Psoas muscle (tissue), 8 donors: ENCODE data around the gene BTBD9. TPM values are rescaled to one million over a fixed set of nuclear protein-coding genes. Genes with fewer than 3 reads are reported as not detected.

Source experiments
- ATAC-seq, 4 donors: fragments of 200-7000 bp; cut with Tn5 transposase; one replicate each; pipeline ENCODE4 v1.9.1; 2020; ENCODE audit warnings: moderate library complexity in 3 of 4, mild to moderate bottlenecking in 2 of 4
- DNase-seq, 2 donors: peaks; one replicate each; pipeline ENCODE4 v3.0.0-alpha.2; 2020
- H3K27ac ChIP-seq: fragments of 200-600 bp; one replicate; pipeline ENCODE4 v1.8.0; 2022
- H3K27me3 ChIP-seq, 3 donors: fragments of 200-600 bp in 1 of 3; one replicate each; pipeline versions ENCODE4 v1.6.1 to v1.8.0; 2013 to 2022; ENCODE audit warnings: low read length in 2 of 3, mild to moderate bottlenecking in 2 of 3, moderate library complexity in 1 of 3; ENCODE audit not compliant: insufficient read depth in 3 of 3
- H3K36me3 ChIP-seq, 2 donors: fragments of 200-600 bp in 1 of 2; one replicate each; pipeline versions ENCODE4 v1.6.1 to v1.8.0; 2013 to 2022; ENCODE audit warnings: low read depth in 1 of 2, mild to moderate bottlenecking in 1 of 2, moderate library complexity in 1 of 2; ENCODE audit not compliant: insufficient read depth in 1 of 2
- H3K4me1 ChIP-seq: fragments of 200-600 bp; one replicate; pipeline ENCODE4 v1.8.0; 2022
- H3K4me3 ChIP-seq: fragments of 200-600 bp; one replicate; pipeline ENCODE4 v1.8.0; 2022; ENCODE audit warnings: mild to moderate bottlenecking
- H3K9me3 ChIP-seq: fragments of 200-600 bp; one replicate; pipeline ENCODE4 v1.8.0; 2022
- WGBS, 3 donors: extraction: QIAGEN DNeasy Blood & Tissue Kit; methylation state at CpG; one replicate each; pipeline versions ENCODE4 v1.1.6 to v1.1.7; 2013; 5-methylcytosine and 5-hydroxymethylcytosine counted together
- intact Hi-C, 2 donors: fragments of 100-400 bp; cut with DNase I; formaldehyde crosslinking; loops; one replicate each; pipeline versions ENCODE4 v1.11.0 to v1.14.2; 2022
- polyA plus RNA-seq, 3 donors: library from polyadenylated mRNA; stranded (reverse); fragments of 200-250 nt; gene quantifications; one replicate each; pipeline ENCODE4 v1.2.3, GENCODE V29; 2013
- total RNA-seq, 4 donors: library from RNA; stranded (reverse); fragmentation: NEBNext Ultra II Directional in 2 of 4; extraction: Animal tissue kit (Norgen Biotek cat#: 25700) in 2 of 4; gene quantifications; one replicate each; pipeline versions ENCODE4 v1.2.1 to v1.2.4, GENCODE V29; 2021 to 2023
- TF ChIP-seq, protein P1 (sequence below): fragments of 200-600 bp; IDR thresholded peaks from one replicate; pipeline ENCODE4 v1.8.0; 2022; ENCODE audit warnings: antibody characterized with exemption
- donor health status: healthy with polysubstance abuse.
- donor health status: DM: no; HTN: no; CAD: no; lungs with moderate emphysema.
- donor health status: Bipolar disorder and iron deficiency.
- donor health status: healthy.
- donor health status: DM: yes; HTN: yes; CAD: no.
- donor health status: DM: no; HTN: no; CAD: no.
- donor health status: DM: no; HTN: no; CAD: no.
- donor health status: DM: yes; HTN: yes; CAD: no.

The BTBD9 gene
- total and polyA plus RNA-seq, 7 donors = 2.3 to 10.9 (median 8.4) TPM

DNA sequence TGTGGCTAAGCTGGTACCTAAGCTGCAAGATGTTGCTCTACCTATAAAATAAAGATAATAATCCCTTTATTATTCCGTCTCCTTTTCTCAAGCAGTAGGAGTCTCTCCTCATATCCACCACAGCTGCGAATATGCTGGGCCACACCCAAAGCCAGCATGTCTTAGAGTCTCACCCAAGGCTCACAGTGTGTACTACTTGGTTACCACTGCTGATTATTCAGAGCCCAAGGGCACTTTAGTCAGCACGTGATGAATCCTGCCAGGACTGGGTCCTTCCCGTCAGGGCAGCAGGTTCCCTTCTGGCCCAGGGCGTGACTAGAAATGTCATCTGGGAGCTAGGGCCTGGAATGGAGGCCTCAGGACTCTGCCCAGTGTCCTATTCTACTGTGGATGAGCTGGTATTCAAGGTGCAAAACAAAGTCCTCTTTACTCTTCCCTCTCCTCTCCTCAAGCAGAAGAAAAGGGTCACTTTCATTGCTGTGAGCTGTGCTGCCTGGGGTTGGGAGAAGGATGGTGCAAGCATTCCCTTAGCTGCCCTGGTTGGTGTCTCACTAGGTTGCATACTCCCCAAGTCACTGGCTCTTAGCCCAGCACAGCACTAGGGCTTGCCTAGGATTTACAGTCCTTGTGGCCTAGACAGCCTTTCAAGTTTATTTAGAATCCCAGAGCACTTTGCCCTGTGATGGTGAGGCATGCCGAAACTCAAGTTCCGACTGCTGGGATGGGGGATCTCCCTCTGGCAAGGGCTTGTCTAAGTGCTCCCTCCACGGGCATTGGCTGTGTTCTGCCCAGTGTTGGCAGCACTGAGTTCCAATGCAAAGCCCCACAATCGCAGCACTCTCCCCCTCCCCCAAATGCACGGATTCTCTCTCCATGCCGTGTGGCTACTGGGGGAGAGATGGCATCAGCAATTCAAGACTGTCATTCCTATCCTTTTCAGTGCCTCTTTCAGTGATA lies 320.2 kb downstream of the BTBD9 start:
- Histone ChIP-seq H3K4me1 (no peaks in the 10 kb centered on the region), H3K9me3 (no peaks in the 10 kb centered on the region), H3K27me3 (no peaks in the 10 kb centered on the region), H3K4me3 (no peak overlapping the region), H3K27ac (no peak overlapping the region), H3K36me3 (no peaks in the 10 kb centered on the region)
- 78 to 92% (median 83%) methylated on average over 11 of the region's 11 CpGs for WGBS, 3 donors
- TF ChIP-seq, protein P1, sequence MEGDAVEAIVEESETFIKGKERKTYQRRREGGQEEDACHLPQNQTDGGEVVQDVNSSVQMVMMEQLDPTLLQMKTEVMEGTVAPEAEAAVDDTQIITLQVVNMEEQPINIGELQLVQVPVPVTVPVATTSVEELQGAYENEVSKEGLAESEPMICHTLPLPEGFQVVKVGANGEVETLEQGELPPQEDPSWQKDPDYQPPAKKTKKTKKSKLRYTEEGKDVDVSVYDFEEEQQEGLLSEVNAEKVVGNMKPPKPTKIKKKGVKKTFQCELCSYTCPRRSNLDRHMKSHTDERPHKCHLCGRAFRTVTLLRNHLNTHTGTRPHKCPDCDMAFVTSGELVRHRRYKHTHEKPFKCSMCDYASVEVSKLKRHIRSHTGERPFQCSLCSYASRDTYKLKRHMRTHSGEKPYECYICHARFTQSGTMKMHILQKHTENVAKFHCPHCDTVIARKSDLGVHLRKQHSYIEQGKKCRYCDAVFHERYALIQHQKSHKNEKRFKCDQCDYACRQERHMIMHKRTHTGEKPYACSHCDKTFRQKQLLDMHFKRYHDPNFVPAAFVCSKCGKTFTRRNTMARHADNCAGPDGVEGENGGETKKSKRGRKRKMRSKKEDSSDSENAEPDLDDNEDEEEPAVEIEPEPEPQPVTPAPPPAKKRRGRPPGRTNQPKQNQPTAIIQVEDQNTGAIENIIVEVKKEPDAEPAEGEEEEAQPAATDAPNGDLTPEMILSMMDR = no peak
- intact Hi-C loops = no loop called here
- DNase-seq (no peak), ATAC-seq (peak in 1 of 4 donors; percentile 51)

DNA sequence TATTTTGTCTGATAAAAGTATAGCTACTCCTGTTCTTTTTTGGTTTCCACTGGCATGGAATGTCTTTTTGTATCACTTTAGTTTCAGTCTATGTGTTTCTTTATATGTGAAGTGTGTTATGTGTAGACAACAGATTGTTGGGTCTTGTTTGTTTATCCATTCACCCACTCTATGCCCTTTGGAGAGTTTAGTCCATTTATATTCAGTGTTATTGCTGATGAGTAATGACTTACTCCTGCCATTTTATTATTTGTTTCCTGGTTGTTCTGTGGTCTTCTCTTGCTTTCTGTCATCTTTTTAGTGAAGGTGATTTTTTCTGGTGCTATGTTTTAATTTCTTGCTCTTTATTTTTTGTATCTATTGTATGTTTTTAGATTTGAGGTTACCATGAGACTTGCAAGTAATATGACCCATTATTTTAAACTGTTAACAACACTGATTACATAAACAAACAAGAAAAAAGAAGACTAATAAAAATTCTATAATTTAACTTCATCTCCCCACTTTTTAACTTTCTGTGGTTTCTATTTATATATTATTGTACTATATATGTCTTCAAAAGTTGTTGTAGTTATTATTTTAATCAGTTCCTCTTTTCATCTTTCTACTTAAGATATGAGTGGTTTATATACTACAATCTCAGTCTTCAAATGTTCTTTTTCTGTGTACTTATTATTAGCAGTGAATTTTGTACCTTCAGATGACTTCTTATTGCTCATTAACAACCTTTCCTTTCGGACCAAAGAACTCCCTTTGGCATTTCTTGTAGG lies 323.4 kb downstream of the BTBD9 start:
- Histone ChIP-seq H3K27ac (no peak overlapping the region), H3K4me3 (no peak overlapping the region), H3K36me3 (no peaks in the 10 kb centered on the region), H3K9me3 (no peaks in the 10 kb centered on the region), H3K27me3 (no peaks in the 10 kb centered on the region), H3K4me1 (no peaks in the 10 kb centered on the region)
- 83 to 95% (median 91%) methylated on average over 1 of the region's 1 CpG for WGBS, 3 donors
- TF ChIP-seq, protein P1 = no peak
- no peak for ATAC-seq
- intact Hi-C loops = no loop called here
- no peak for DNase-seq

DNA sequence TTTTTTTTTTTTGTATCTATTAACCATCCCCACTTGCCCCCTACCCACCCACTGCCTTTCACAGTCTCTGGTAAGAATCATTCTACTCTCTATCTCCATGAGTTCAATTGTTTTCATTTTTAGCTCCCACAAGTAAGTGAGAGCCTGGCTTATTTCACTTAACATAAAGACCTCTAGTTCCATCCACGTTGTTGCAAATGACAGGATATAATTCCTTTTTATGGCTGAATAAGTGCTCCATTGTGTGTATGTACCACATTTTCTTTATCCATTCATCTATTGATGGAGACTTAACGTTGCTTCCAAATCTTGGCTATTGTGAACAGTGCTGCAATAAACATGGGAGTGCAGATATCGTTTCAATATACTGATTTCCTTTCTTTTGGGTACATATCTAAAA lies 328.5 kb downstream of the BTBD9 start:
- no peak overlapping the region for H3K4me3 ChIP-seq
- DNase-seq (no peak), ATAC-seq (no peak)
- no peaks in the 10 kb centered on the region for H3K27me3 ChIP-seq
- 73 to 79% (median 76%) methylated on average over 3 of the region's 3 CpGs for WGBS, 3 donors
- H3K9me3 ChIP-seq = no peaks in the 10 kb centered on the region
- H3K27ac ChIP-seq = no peak overlapping the region
- H3K4me1 ChIP-seq = peaks cover 20% of the 10 kb centered on the region
- intact Hi-C loops = no loop called here
- H3K36me3 ChIP-seq = no peaks in the 10 kb centered on the region
- TF ChIP-seq, protein P1 = no peak

DNA sequence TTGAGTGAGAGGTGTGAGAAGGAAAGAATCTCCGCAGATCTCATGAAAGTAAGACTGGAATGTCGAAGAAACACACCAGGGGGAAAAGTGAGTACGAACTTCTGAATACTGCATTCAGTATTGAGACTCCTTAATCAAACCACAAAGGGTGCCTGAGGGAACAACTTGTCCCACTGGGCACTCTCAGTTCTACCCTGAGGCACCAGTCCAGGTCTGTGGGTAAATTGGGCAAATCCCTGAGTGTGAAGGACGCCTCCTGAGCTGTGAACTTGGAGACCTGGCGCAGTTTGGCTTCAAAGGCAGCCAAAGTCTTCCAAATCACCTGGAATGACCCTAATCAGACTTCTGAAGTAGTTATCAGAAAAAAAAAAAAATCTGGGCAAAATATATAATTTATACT lies 329.7 kb downstream of the BTBD9 start:
- 41 to 67% (median 50%) methylated on average over 5 of the region's 5 CpGs for WGBS, 3 donors

More for the DNA sequence above, 329.7 kb downstream of the BTBD9 start:
- ATAC-seq (peak in 3 of 4 donors; percentile 57 to 89 (median 88)), DNase-seq (no peak)
- TF ChIP-seq, protein P1 = no peak
- peaks cover 21% of the 10 kb centered on the region for H3K4me1 ChIP-seq
- no peak overlapping the region for H3K4me3 ChIP-seq
- no peaks in the 10 kb centered on the region for H3K27me3 ChIP-seq
- no peak overlapping the region for H3K27ac ChIP-seq
- intact Hi-C loops = no loop called here
- no peaks in the 10 kb centered on the region for H3K9me3 ChIP-seq
- H3K36me3 ChIP-seq = no peaks in the 10 kb centered on the region
